Osteoblast (primary cell): ENCODE results near the gene PBX1. TPM values are rescaled to one million over a fixed set of nuclear protein-coding genes. Genes with fewer than 3 reads are reported as not detected.
"Not testable (repeated sequence)": the region's sequence is repeated elsewhere in the genome, so short reads cannot be mapped to it uniquely, and the experiment has no call there.

Source experiments
- DNase-seq: peaks from one replicate; pipeline ENCODE4 v3.0.0; 2011; ENCODE audit warnings: low spot score, mixed read lengths; ENCODE audit not compliant: insufficient read length; ENCODE audit errors: missing footprints
- H2AFZ ChIP-seq: 2 replicates; pipeline ENCODE4 v1.6.0; 2011; ENCODE audit warnings: mild to moderate bottlenecking, low read length
- H3K27ac ChIP-seq: 2 replicates; pipeline ENCODE4 v1.5.1; 2011; ENCODE audit warnings: mild to moderate bottlenecking, low read depth, low read length, moderate library complexity
- H3K27me3 ChIP-seq: 2 replicates; pipeline ENCODE4 v1.6.0; 2012; ENCODE audit warnings: mild to moderate bottlenecking, control low read depth, inconsistent platforms, low read length, moderate library complexity; ENCODE audit not compliant: insufficient read depth
- H3K36me3 ChIP-seq: 2 replicates; pipeline ENCODE4 v1.5.1; 2011; ENCODE audit warnings: mild to moderate bottlenecking, low read length, control low read depth, moderate library complexity; ENCODE audit not compliant: insufficient read depth
- H3K4me1 ChIP-seq: 2 replicates; pipeline ENCODE4 v1.5.1; 2011; ENCODE audit warnings: mild to moderate bottlenecking, low read length, control low read depth, moderate library complexity; ENCODE audit not compliant: insufficient read depth
- H3K4me2 ChIP-seq: 2 replicates; pipeline ENCODE4 v1.6.0; 2011; ENCODE audit warnings: mild to moderate bottlenecking, low read length; ENCODE audit not compliant: insufficient read depth
- H3K4me3 ChIP-seq: fragments of 200-600 bp; sonication (generic); 3 replicates; pipeline ENCODE4 v1.5.1; 2012; ENCODE audit warnings: mild to moderate bottlenecking, low read length, inconsistent platforms; ENCODE audit not compliant: insufficient read depth
- H3K79me2 ChIP-seq: 2 replicates; pipeline ENCODE4 v1.6.0; 2012; ENCODE audit warnings: mild to moderate bottlenecking, low read length, control low read depth, inconsistent platforms; ENCODE audit not compliant: insufficient read depth
- H3K9me3 ChIP-seq: 2 replicates; pipeline ENCODE4 v1.5.1; 2011; ENCODE audit warnings: low read depth, low read length, control low read depth
- H4K20me1 ChIP-seq: 2 replicates; pipeline ENCODE4 v1.6.0; 2012; ENCODE audit warnings: mild to moderate bottlenecking, low read length, control low read depth; ENCODE audit not compliant: insufficient read depth
- CTCF ChIP-seq: IDR thresholded peaks from 2 replicates; pipeline ENCODE4 v1.5.1; 2011; ENCODE audit warnings: mild to moderate bottlenecking, low read depth, low read length, moderate library complexity; ENCODE audit errors: extremely low read depth
- total RNA-seq: library from RNA; depleted of rRNA; stranded (reverse); fragments of >200 nt; gene quantifications from 2 replicates; pipeline ENCODE4 v1.2.3, GENCODE V29; 2012

Gene PBX1
- total RNA-seq, 1 donor, result 10.1 TPM

- no peak for DNase-seq
- H3K4me1 ChIP-seq, result peaks cover 3% of the 10 kb centered on the region
- no peaks in the 10 kb centered on the region for H3K36me3 ChIP-seq
- no peak overlapping the region for H3K4me2 ChIP-seq
- H3K79me2 ChIP-seq, result no peaks in the 10 kb centered on the region
- no peaks in the 10 kb centered on the region for H4K20me1 ChIP-seq
- no peaks in the 10 kb centered on the region for H3K27me3 ChIP-seq
- H2AFZ ChIP-seq, result no peak overlapping the region
- no peak overlapping the region for H3K27ac ChIP-seq
- no peaks in the 10 kb centered on the region for H3K9me3 ChIP-seq
- H3K4me3 ChIP-seq, result no peak overlapping the region
- TF ChIP-seq CTCF, result no peak
Observed at GRCh38 chr1:164602101-164602422, 43.1 kb downstream of the PBX1 start.

- Histone ChIP-seq H3K79me2 (no peaks in the 10 kb centered on the region), H3K4me1 (peaks cover 3% of the 10 kb centered on the region), H3K36me3 (no peaks in the 10 kb centered on the region), H4K20me1 (no peaks in the 10 kb centered on the region), H3K4me3 (no peak overlapping the region), H3K27me3 (no peaks in the 10 kb centered on the region), H3K9me3 (no peaks in the 10 kb centered on the region), H3K27ac (no peak overlapping the region), H3K4me2 (peak overlapping the region; percentile 53), H2AFZ (no peak overlapping the region)
- TF ChIP-seq CTCF, result no peak
- DNase-seq, result no peak
Observed at GRCh38 chr1:164602480-164603093, 43.6 kb downstream of the PBX1 start.

- not testable (repeated sequence) for H4K20me1 ChIP-seq, H2AFZ ChIP-seq, H3K36me3 ChIP-seq, H3K27me3 ChIP-seq, H3K4me1 ChIP-seq, H3K4me3 ChIP-seq, H3K27ac ChIP-seq, H3K79me2 ChIP-seq, DNase-seq, H3K4me2 ChIP-seq, H3K9me3 ChIP-seq
Observed at GRCh38 chr1:164603805-164604204, 44.8 kb downstream of the PBX1 start.

- Histone ChIP-seq H2AFZ (no peak overlapping the region), H3K9me3 (no peaks in the 10 kb centered on the region), H3K27me3 (no peaks in the 10 kb centered on the region), H4K20me1 (no peaks in the 10 kb centered on the region), H3K4me1 (peaks cover 3% of the 10 kb centered on the region), H3K4me3 (no peak overlapping the region), H3K79me2 (no peaks in the 10 kb centered on the region), H3K36me3 (no peaks in the 10 kb centered on the region), H3K27ac (no peak overlapping the region), H3K4me2 (no peak overlapping the region)
- no peak for DNase-seq
- no peak for TF ChIP-seq CTCF
Observed at GRCh38 chr1:164604541-164604940, 45.6 kb downstream of the PBX1 start.
